ENCODE results near the gene LEO1.
"Not testable (repeated sequence)": the region's sequence is repeated elsewhere in the genome, so short reads cannot be mapped to it uniquely, and the experiment has no call there.

LEO1 gene

DNA sequence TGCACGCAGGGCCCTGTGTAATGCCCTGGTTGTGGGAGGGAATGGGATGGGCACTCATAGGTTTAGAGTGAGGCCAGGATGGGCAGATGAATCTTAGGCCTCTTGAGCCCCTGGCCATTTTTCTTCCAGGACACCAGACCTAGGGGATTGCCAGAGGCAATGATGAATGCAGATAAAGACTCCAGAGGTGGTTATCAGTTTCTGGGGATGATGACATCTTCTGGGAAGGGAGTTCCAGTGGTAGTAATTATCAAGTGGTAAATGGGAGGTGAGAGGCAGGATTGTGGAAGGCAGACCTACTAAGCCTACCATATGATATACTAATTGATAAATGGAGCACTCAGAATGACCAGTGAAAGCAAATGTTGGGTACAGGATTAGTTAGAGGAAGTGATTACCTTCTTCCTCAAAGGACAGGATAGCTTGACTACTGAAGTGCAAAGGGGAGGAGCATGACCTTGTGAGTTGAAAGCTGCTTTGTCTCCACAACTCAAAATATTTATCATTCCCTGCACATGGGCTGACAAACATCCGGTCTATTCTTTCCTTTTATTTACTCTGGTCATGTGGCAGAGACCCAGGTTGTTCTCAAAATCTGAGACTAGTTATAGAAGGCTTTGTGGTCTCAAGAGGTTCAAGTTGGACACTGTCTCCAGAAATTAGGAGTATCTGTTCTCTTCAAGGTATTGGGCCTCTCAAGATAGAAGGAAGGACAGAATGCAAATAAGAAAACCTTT lies 37.3 kb upstream of the LEO1 start:
- TF ChIP-seq, protein P1, sequence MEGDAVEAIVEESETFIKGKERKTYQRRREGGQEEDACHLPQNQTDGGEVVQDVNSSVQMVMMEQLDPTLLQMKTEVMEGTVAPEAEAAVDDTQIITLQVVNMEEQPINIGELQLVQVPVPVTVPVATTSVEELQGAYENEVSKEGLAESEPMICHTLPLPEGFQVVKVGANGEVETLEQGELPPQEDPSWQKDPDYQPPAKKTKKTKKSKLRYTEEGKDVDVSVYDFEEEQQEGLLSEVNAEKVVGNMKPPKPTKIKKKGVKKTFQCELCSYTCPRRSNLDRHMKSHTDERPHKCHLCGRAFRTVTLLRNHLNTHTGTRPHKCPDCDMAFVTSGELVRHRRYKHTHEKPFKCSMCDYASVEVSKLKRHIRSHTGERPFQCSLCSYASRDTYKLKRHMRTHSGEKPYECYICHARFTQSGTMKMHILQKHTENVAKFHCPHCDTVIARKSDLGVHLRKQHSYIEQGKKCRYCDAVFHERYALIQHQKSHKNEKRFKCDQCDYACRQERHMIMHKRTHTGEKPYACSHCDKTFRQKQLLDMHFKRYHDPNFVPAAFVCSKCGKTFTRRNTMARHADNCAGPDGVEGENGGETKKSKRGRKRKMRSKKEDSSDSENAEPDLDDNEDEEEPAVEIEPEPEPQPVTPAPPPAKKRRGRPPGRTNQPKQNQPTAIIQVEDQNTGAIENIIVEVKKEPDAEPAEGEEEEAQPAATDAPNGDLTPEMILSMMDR (IDR thresholded peaks at IDR 0.05; ENCODE audit: borderline replicate concordance, insufficient read depth, low read depth, low read length) = no peak
- H3K4me3 ChIP-seq (ENCODE audit: low read depth, low read length) = no peak overlapping the region

DNA sequence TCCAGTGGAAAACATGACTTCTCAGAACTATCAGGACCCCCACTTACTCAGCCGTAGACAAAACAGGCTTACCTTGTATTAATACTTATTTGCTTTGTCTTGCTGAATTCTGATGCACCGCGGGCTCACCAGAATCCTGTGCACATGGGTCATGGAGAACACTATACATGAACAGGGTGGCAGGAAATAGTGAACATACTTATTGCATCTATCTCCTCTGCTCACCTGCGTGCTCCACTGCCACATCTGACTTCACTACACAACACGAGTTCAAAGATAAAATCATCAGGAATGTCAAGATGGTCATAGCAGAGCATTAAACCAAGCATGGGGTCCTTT lies 36.8 kb upstream of the LEO1 start:
- TF ChIP-seq, protein P1 (IDR thresholded peaks at IDR 0.05; ENCODE audit: borderline replicate concordance, insufficient read depth, low read depth, low read length) = no peak
- no peak overlapping the region for H3K4me3 ChIP-seq (ENCODE audit: low read depth, low read length)

DNA sequence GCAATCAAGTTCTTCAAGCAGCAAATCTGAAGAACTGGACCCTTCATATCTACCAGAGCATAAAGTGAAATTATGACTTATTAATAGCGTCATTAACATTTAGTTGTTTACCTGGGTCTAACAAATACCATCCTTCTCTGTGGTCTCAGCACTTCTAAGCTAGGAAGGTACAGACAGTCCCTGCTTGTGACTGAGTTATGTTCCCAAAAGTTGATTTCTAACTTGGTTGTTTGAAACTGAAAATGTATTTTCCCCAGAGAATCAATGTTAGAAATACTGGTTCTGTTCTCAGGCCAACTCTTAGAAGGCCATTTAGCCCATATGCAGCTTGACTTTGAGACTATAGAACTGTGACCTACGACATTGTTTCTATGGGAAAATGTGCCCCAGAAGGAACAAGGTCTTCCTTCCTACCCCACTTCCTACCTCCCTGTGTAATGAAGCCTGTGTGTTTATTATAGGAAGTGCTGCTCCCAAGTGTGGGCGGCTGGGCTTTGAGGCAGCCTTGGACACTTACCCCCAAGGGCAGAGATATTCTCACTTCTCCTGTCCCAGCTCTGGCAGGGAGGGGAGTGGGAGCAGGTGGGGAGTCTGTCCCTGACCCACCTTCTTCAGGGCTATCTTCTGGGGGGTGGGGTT lies 35.2 kb upstream of the LEO1 start:
- TF ChIP-seq, protein P1 (IDR thresholded peaks at IDR 0.05; ENCODE audit: borderline replicate concordance, insufficient read depth, low read depth, low read length) = no peak
- no peak overlapping the region for H3K4me3 ChIP-seq (ENCODE audit: low read depth, low read length)

DNA sequence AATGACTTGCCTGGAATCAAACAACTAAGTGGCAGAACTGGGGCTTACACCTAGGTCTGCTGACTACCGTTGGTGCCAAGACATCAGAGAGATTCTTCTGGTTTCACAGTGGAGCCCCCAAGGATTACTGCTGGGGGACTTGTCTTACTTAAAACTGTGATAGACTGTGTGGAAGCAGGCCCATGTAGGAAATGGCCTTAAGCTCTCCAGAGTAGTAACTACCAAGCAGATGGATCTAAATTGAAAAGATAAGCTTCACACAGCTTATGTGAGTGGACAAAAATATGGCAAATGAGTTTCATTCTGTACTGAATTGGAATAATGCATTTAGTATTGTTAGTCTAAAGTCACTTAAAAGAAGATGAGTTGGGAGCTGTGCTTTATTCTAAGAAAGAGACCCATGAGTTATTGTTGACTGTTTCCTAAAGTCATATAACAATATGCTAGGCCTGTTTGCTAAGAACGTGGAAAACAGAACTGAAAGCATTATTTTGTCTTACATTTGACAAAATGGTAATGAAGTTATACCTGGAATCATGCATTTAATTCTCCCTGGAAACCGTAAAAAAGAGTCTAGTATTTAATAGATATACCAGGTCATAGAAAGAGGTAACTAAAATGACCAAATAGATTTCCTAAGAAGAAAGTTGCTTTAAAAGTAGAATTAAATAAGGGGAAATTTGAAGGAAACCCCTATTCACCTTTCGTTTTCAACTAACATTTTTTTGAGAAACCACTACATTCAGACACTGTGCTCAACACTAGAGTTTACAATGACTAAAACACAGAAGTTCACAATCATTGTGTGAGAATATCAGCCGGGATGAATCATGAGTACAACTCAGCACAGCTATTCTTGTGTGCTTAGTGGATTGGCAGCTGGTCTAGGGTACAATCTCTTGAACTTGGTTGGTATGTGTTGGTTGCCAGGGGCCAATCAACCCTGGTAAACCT lies 34.4 kb upstream of the LEO1 start:
- H3K4me3 ChIP-seq (ENCODE audit: low read depth, low read length) = no peak overlapping the region
- TF ChIP-seq, protein P1 (IDR thresholded peaks at IDR 0.05; ENCODE audit: borderline replicate concordance, insufficient read depth, low read depth, low read length) = no peak

DNA sequence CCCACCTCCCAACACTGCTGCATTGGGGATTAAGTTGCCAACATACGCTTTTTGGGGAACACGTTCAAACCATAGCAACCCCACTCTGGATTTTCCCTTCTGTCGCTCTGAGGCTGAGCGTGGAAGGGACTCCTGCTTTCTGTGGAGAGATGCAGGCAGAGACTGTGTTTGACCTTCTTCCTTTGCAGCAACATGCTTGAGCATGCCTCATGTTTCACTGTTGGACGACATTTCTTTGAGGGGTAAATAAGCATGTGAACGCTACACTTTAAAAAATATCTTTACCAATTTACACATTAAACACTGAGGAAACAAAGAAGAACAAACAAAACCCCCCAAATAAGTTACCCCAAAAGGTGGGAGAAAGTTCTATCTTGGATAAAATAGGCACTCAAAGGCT lies 33.2 kb upstream of the LEO1 start:
- TF ChIP-seq, protein P1 (IDR thresholded peaks at IDR 0.05; ENCODE audit: borderline replicate concordance, insufficient read depth, low read depth, low read length) = no peak
- no peak overlapping the region for H3K4me3 ChIP-seq (ENCODE audit: low read depth, low read length)

DNA sequence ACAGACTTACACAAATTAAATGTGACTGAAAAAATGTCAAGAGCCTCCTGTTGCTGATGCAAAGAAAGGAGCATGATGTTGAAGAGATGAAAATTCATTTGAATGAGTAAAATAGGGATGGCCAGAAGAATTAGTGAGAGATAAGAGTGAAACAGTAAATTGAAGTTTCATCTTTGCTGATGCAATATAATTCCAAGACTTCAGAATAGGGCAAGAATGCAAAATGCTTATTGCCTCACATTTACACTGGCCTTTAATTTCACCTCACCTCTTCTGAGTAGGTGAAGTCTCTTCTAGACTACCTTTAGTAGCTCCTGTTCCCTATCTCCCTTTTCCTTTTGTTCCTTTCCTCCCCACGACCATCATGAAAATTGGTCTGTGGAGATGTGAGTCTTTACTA lies 32.1 kb upstream of the LEO1 start:
- no peak overlapping the region for H3K4me3 ChIP-seq (ENCODE audit: low read depth, low read length)
- TF ChIP-seq, protein P1 (IDR thresholded peaks at IDR 0.05; ENCODE audit: borderline replicate concordance, insufficient read depth, low read depth, low read length) = no peak

DNA sequence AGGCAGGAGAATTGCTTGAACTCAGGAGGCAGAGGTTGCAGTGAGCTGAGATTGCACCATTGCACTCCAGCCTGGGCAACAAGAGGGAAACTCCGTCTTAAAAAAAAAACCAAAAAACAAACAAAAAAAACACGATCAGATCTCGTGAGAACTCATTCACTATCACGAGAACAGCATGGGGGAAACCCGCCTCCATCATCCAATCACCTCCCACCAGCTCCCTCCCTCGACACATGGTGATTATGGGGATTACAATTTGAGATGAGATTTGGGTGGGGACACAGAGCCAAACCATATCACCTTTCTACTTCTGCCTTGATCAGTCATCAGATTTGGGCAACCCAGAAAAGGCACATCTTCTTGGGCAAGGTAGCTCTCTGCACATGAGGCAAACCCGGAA lies 31.5 kb upstream of the LEO1 start:
- H3K4me3 ChIP-seq (ENCODE audit: low read depth, low read length) = not testable (repeated sequence)

Measured in GM12875 (cell line).